ENCODE data around the gene B3GAT1.

B3GAT1 gene

GRCh38 chr11:134389464-134390180, 22.4 kb downstream of the B3GAT1 start:
- no peaks in the 10 kb centered on the region for H3K9me3 ChIP-seq (ENCODE audit: control extremely low read depth in 1 of 5, control insufficient read depth in 4 of 5, insufficient read depth in 2 of 5, low read depth in 1 of 5, low read length in 4 of 5)
- ChIA-PET CTCF (no interaction called here), POLR2A (no interaction called here)
- peaks cover 0 to 52% (median 6%) of the 10 kb centered on the region in 5 experiments for H3K27me3 ChIP-seq (replicated peaks in 2 of 5; ENCODE audit: control insufficient read depth in 4 of 5, insufficient read depth in 5 of 5, low read length in 4 of 5)
- H3K4me1 ChIP-seq (ENCODE audit: control extremely low read depth in 1 of 4, control insufficient read depth in 4 of 4, insufficient read depth in 4 of 4, low read length in 3 of 4): no peaks in the 10 kb centered on the region
- H3K36me3 ChIP-seq (ENCODE audit: control insufficient read depth in 4 of 4, insufficient read depth in 4 of 4, low read length in 3 of 4): no peaks in the 10 kb centered on the region
- H3K4me3 ChIP-seq (ENCODE audit: control insufficient read depth in 1 of 7, extremely low read depth in 1 of 7, insufficient read depth in 4 of 7, low read depth in 2 of 7, low read length in 6 of 7): no peak overlapping the region
- 94% methylated on average over 24 of the region's 25 CpGs for WGBS (ENCODE audit: insufficient coverage)
- no peak overlapping the region for H3K27ac ChIP-seq (ENCODE audit: insufficient read depth in 1 of 2, low read depth in 1 of 2, low read length in 2 of 2, poor library complexity in 1 of 2, severe bottlenecking in 2 of 2)
- no peak for DNase-seq

GRCh38 chr11:134388590-134388989, 23.5 kb downstream of the B3GAT1 start:
- no peaks in the 10 kb centered on the region for H3K9me3 ChIP-seq (ENCODE audit: control extremely low read depth in 1 of 5, control insufficient read depth in 4 of 5, insufficient read depth in 2 of 5, low read depth in 1 of 5, low read length in 4 of 5)
- POLR2A ChIA-PET: no interaction called here

GRCh38 chr11:134387501-134387900, 24.5 kb downstream of the B3GAT1 start:
- CTCF ChIA-PET: no interaction called here
- WGBS (ENCODE audit: insufficient coverage): 91% methylated on average over 16 of the region's 21 CpGs

More at GRCh38 chr11:134388590-134388989, 23.5 kb downstream of the B3GAT1 start:
- CTCF ChIA-PET: no interaction called here
- no peak for DNase-seq
- 98% methylated on average over 4 of the region's 4 CpGs for WGBS (ENCODE audit: insufficient coverage)
- peaks cover 0 to 57% (median 6%) of the 10 kb centered on the region in 5 experiments for H3K27me3 ChIP-seq (replicated peaks in 2 of 5; ENCODE audit: control insufficient read depth in 4 of 5, insufficient read depth in 5 of 5, low read length in 4 of 5)
- H3K4me1 ChIP-seq (ENCODE audit: control extremely low read depth in 1 of 4, control insufficient read depth in 4 of 4, insufficient read depth in 4 of 4, low read length in 3 of 4): no peaks in the 10 kb centered on the region
- H3K27ac ChIP-seq (ENCODE audit: insufficient read depth in 1 of 2, low read depth in 1 of 2, low read length in 2 of 2, poor library complexity in 1 of 2, severe bottlenecking in 2 of 2): no peak overlapping the region
- no peak overlapping the region for H3K4me3 ChIP-seq (ENCODE audit: control insufficient read depth in 1 of 7, extremely low read depth in 1 of 7, insufficient read depth in 4 of 7, low read depth in 2 of 7, low read length in 6 of 7)
- no peaks in the 10 kb centered on the region for H3K36me3 ChIP-seq (ENCODE audit: control insufficient read depth in 4 of 4, insufficient read depth in 4 of 4, low read length in 3 of 4)

GRCh38 chr11:134386945-134387344, 25.1 kb downstream of the B3GAT1 start:
- CTCF ChIA-PET: no interaction called here
- POLR2A ChIA-PET: no interaction called here
- 2% methylated on average over 6 of the region's 6 CpGs for WGBS (ENCODE audit: insufficient coverage)

More at GRCh38 chr11:134387501-134387900, 24.5 kb downstream of the B3GAT1 start:
- Histone ChIP-seq H3K36me3 (ENCODE audit: control insufficient read depth in 4 of 4, insufficient read depth in 4 of 4, low read length in 3 of 4) (no peaks in the 10 kb centered on the region), H3K9me3 (ENCODE audit: control extremely low read depth in 1 of 5, control insufficient read depth in 4 of 5, insufficient read depth in 2 of 5, low read depth in 1 of 5, low read length in 4 of 5) (no peaks in the 10 kb centered on the region), H3K27ac (ENCODE audit: insufficient read depth in 1 of 2, low read depth in 1 of 2, low read length in 2 of 2, poor library complexity in 1 of 2, severe bottlenecking in 2 of 2) (no peak overlapping the region), H3K27me3 (replicated peaks in 2 of 5; ENCODE audit: control insufficient read depth in 4 of 5, insufficient read depth in 5 of 5, low read length in 4 of 5) (peaks cover 0 to 46% (median 6%) of the 10 kb centered on the region in 5 experiments), H3K4me1 (ENCODE audit: control extremely low read depth in 1 of 4, control insufficient read depth in 4 of 4, insufficient read depth in 4 of 4, low read length in 3 of 4) (no peaks in the 10 kb centered on the region), H3K4me3 (ENCODE audit: control insufficient read depth in 1 of 7, extremely low read depth in 1 of 7, insufficient read depth in 4 of 7, low read depth in 2 of 7, low read length in 6 of 7) (no peak overlapping the region)
- POLR2A ChIA-PET: no interaction called here
- DNase-seq: no peak

GRCh38 chr11:134385774-134386565, 26.1 kb downstream of the B3GAT1 start:
- DNase-seq: no peak
- ChIA-PET POLR2A (no interaction called here), CTCF (no interaction called here)
- no peaks in the 10 kb centered on the region for H3K9me3 ChIP-seq (ENCODE audit: control extremely low read depth in 1 of 5, control insufficient read depth in 4 of 5, insufficient read depth in 2 of 5, low read depth in 1 of 5, low read length in 4 of 5)
- WGBS (ENCODE audit: insufficient coverage): 76% methylated on average over 14 of the region's 20 CpGs
- no peak overlapping the region for H3K4me3 ChIP-seq (ENCODE audit: control insufficient read depth in 1 of 7, extremely low read depth in 1 of 7, insufficient read depth in 4 of 7, low read depth in 2 of 7, low read length in 6 of 7)
- H3K36me3 ChIP-seq (ENCODE audit: control insufficient read depth in 4 of 4, insufficient read depth in 4 of 4, low read length in 3 of 4): no peaks in the 10 kb centered on the region
- peaks cover 0 to 48% (median 6%) of the 10 kb centered on the region in 5 experiments for H3K27me3 ChIP-seq (replicated peaks in 2 of 5; ENCODE audit: control insufficient read depth in 4 of 5, insufficient read depth in 5 of 5, low read length in 4 of 5)
- H3K4me1 ChIP-seq (ENCODE audit: control extremely low read depth in 1 of 4, control insufficient read depth in 4 of 4, insufficient read depth in 4 of 4, low read length in 3 of 4): no peaks in the 10 kb centered on the region
- no peak overlapping the region for H3K27ac ChIP-seq (ENCODE audit: insufficient read depth in 1 of 2, low read depth in 1 of 2, low read length in 2 of 2, poor library complexity in 1 of 2, severe bottlenecking in 2 of 2)

More at GRCh38 chr11:134386945-134387344, 25.1 kb downstream of the B3GAT1 start:
- peak in 1 of 3 donors; percentile 3 for DNase-seq
- peaks cover 0 to 48% (median 6%) of the 10 kb centered on the region in 5 experiments for H3K27me3 ChIP-seq (replicated peaks in 2 of 5; ENCODE audit: control insufficient read depth in 4 of 5, insufficient read depth in 5 of 5, low read length in 4 of 5)
- H3K36me3 ChIP-seq (ENCODE audit: control insufficient read depth in 4 of 4, insufficient read depth in 4 of 4, low read length in 3 of 4): no peaks in the 10 kb centered on the region
- H3K4me3 ChIP-seq (ENCODE audit: control insufficient read depth in 1 of 7, extremely low read depth in 1 of 7, insufficient read depth in 4 of 7, low read depth in 2 of 7, low read length in 6 of 7): no peak overlapping the region
- H3K27ac ChIP-seq (ENCODE audit: insufficient read depth in 1 of 2, low read depth in 1 of 2, low read length in 2 of 2, poor library complexity in 1 of 2, severe bottlenecking in 2 of 2): no peak overlapping the region
- no peaks in the 10 kb centered on the region for H3K9me3 ChIP-seq (ENCODE audit: control extremely low read depth in 1 of 5, control insufficient read depth in 4 of 5, insufficient read depth in 2 of 5, low read depth in 1 of 5, low read length in 4 of 5)
- H3K4me1 ChIP-seq (ENCODE audit: control extremely low read depth in 1 of 4, control insufficient read depth in 4 of 4, insufficient read depth in 4 of 4, low read length in 3 of 4): no peaks in the 10 kb centered on the region

- Histone ChIP-seq H3K27ac (ENCODE audit: insufficient read depth in 1 of 2, low read depth in 1 of 2, low read length in 2 of 2, poor library complexity in 1 of 2, severe bottlenecking in 2 of 2) (no peak overlapping the region), H3K9me3 (ENCODE audit: control extremely low read depth in 1 of 5, control insufficient read depth in 4 of 5, insufficient read depth in 2 of 5, low read depth in 1 of 5, low read length in 4 of 5) (no peaks in the 10 kb centered on the region), H3K27me3 (replicated peaks in 2 of 5; ENCODE audit: control insufficient read depth in 4 of 5, insufficient read depth in 5 of 5, low read length in 4 of 5) (peaks cover 0 to 49% (median 6%) of the 10 kb centered on the region in 5 experiments), H3K4me1 (ENCODE audit: control extremely low read depth in 1 of 4, control insufficient read depth in 4 of 4, insufficient read depth in 4 of 4, low read length in 3 of 4) (no peaks in the 10 kb centered on the region), H3K36me3 (ENCODE audit: control insufficient read depth in 4 of 4, insufficient read depth in 4 of 4, low read length in 3 of 4) (no peaks in the 10 kb centered on the region), H3K4me3 (ENCODE audit: control insufficient read depth in 1 of 7, extremely low read depth in 1 of 7, insufficient read depth in 4 of 7, low read depth in 2 of 7, low read length in 6 of 7) (no peak overlapping the region)
- CTCF ChIA-PET: no interaction called here
- WGBS (ENCODE audit: insufficient coverage): 94% methylated on average over 15 of the region's 15 CpGs
- POLR2A ChIA-PET: no interaction called here
- no peak for DNase-seq
Measured at GRCh38 chr11:134385171-134385570, 26.9 kb downstream of the B3GAT1 start.

GRCh38 chr11:134384406-134384805, 27.6 kb downstream of the B3GAT1 start:
- Histone ChIP-seq H3K9me3 (ENCODE audit: control extremely low read depth in 1 of 5, control insufficient read depth in 4 of 5, insufficient read depth in 2 of 5, low read depth in 1 of 5, low read length in 4 of 5) (no peaks in the 10 kb centered on the region), H3K36me3 (ENCODE audit: control insufficient read depth in 4 of 4, insufficient read depth in 4 of 4, low read length in 3 of 4) (no peaks in the 10 kb centered on the region), H3K27me3 (replicated peaks in 2 of 5; ENCODE audit: control insufficient read depth in 4 of 5, insufficient read depth in 5 of 5, low read length in 4 of 5) (peaks cover 0 to 45% (median 6%) of the 10 kb centered on the region in 5 experiments), H3K4me3 (ENCODE audit: control insufficient read depth in 1 of 7, extremely low read depth in 1 of 7, insufficient read depth in 4 of 7, low read depth in 2 of 7, low read length in 6 of 7) (no peak overlapping the region), H3K4me1 (ENCODE audit: control extremely low read depth in 1 of 4, control insufficient read depth in 4 of 4, insufficient read depth in 4 of 4, low read length in 3 of 4) (no peaks in the 10 kb centered on the region), H3K27ac (ENCODE audit: insufficient read depth in 1 of 2, low read depth in 1 of 2, low read length in 2 of 2, poor library complexity in 1 of 2, severe bottlenecking in 2 of 2) (no peak overlapping the region)
- POLR2A ChIA-PET: no interaction called here
- DNase-seq: no peak
- CTCF ChIA-PET: no interaction called here
- 45% methylated on average over 14 of the region's 14 CpGs for WGBS (ENCODE audit: insufficient coverage)
